Sigmoid colon (tissue), 7 donors: ENCODE measurements around the gene GBGT1. TPM values are rescaled to one million over a fixed set of nuclear protein-coding genes. Genes with fewer than 3 reads are reported as not detected.

Experiments used
- DNase-seq: peaks from one replicate; pipeline ENCODE4 v3.0.0-alpha.2; 2019
- H3K27ac ChIP-seq, 4 donors: fragments of 200-600 bp; sonication (generic); one replicate each; pipeline ENCODE4 v1.5.1; 2016 to 2019; ENCODE audit warnings: mild to moderate bottlenecking in 1 of 4
- H3K27me3 ChIP-seq, 3 donors: fragments of 200-600 bp; sonication (generic); one replicate each; pipeline ENCODE4 v1.5.1; 2019; ENCODE audit warnings: mild to moderate bottlenecking in 1 of 3
- H3K36me3 ChIP-seq, 4 donors: fragments of 200-600 bp; sonication (generic); one replicate each; pipeline ENCODE4 v1.5.1; 2016 to 2019
- H3K4me1 ChIP-seq, 4 donors: fragments of 200-600 bp; sonication (generic); one replicate each; pipeline ENCODE4 v1.5.1; 2017 to 2019
- H3K4me3 ChIP-seq, 4 donors: fragments of 200-600 bp; sonication (generic); one replicate each; pipeline ENCODE4 v1.5.1; 2017 to 2019; ENCODE audit warnings: mild to moderate bottlenecking in 2 of 4, moderate library complexity in 1 of 4
- H3K9me3 ChIP-seq, 4 donors: fragments of 200-600 bp in 3 of 4; sonication (generic) in 3 of 4; one replicate each; pipeline versions ENCODE4 v1.5.1 to v1.6.1; 2013 to 2019
- CTCF ChIP-seq, 4 experiments: fragments of 450-650 bp in 3 of 4; fragments of 200-600 bp in 1 of 4; IDR thresholded peaks; one replicate each; pipeline ENCODE4 v1.5.1; 2016 to 2019; ENCODE audit warnings: antibody characterized with exemption in 4 of 4, mild to moderate bottlenecking in 3 of 4, moderate library complexity in 2 of 4
- EP300 ChIP-seq, 4 donors: sonication (generic); formaldehyde crosslinking; IDR thresholded peaks; one replicate each; pipeline ENCODE4 v1.6.1; 2017; ENCODE audit warnings: antibody characterized with exemption in 4 of 4
- POLR2A ChIP-seq, 2 donors: fragments of 450-650 bp; IDR thresholded peaks; one replicate each; pipeline ENCODE4 v1.6.1; 2016; ENCODE audit warnings: antibody characterized with exemption in 2 of 2, mild to moderate bottlenecking in 2 of 2, moderate library complexity in 2 of 2
- POLR2AphosphoS5 ChIP-seq, 4 donors: sonication (generic); formaldehyde crosslinking; IDR thresholded peaks; one replicate each; pipeline ENCODE4 v1.6.1; 2017; ENCODE audit warnings: antibody characterized with exemption in 4 of 4
- WGBS, 2 donors: extraction: QIAGEN DNeasy Blood & Tissue Kit; methylation state at CpG; one replicate each; pipeline ENCODE4 v1.1.7; 2013; 5-methylcytosine and 5-hydroxymethylcytosine counted together
- intact Hi-C: fragments of 100-400 bp; cut with DNase I; formaldehyde crosslinking; loops from one replicate; pipeline ENCODE4 v1.15.1; 2023
- polyA plus RNA-seq, 3 donors: library from polyadenylated mRNA; stranded (reverse); fragments of 200-250 nt; gene quantifications; one replicate each; pipeline ENCODE4 v1.2.3, GENCODE V29; 2013
- total RNA-seq, 4 donors: library from RNA; depleted of rRNA; stranded (reverse); fragments of >200 nt; gene quantifications; one replicate each; pipeline ENCODE4 v1.1.0, GENCODE V29; 2016
- donor health status: healthy with polysubstance abuse.
- donor health status: Bipolar disorder and iron deficiency.
- donor health status: healthy.

The GBGT1 gene
- total and polyA plus RNA-seq, 7 donors, result 4.2 to 31.1 (median 9.9) TPM

- Histone ChIP-seq H3K9me3 (no peaks in the 10 kb centered on the region), H3K36me3 (no peaks in the 10 kb centered on the region), H3K4me3 (no peak overlapping the region), H3K4me1 (peaks cover 0 to 61% (median 54%) of the 10 kb centered on the region in 4 donors), H3K27ac (peak overlapping the region; percentile 86 to 88 (median 86)), H3K27me3 (no peaks in the 10 kb centered on the region)
- intact Hi-C loops, result no loop called here
- WGBS, 2 donors, result 9 to 34% methylated on average over 21 of the region's 21 CpGs
- DNase-seq, result peak; percentile 96
- TF ChIP-seq CTCF (IDR thresholded peaks at IDR 0.05), result no peak
- peak; percentile 46 to 90 (median 78) for TF ChIP-seq POLR2AphosphoS5 (IDR thresholded peaks at IDR 0.05)
- peak in 1 of 4 donors; percentile 65 for TF ChIP-seq EP300 (IDR thresholded peaks at IDR 0.05)
- peak in 1 of 2 donors; percentile 36 for TF ChIP-seq POLR2A (IDR thresholded peaks at IDR 0.05)
Observed at GRCh38 chr9:133133681-133134387, 29.9 kb downstream of the GBGT1 start.

- Histone ChIP-seq H3K4me1 (peaks cover 0 to 54% (median 49%) of the 10 kb centered on the region in 4 donors), H3K36me3 (no peaks in the 10 kb centered on the region), H3K27me3 (no peaks in the 10 kb centered on the region), H3K4me3 (no peak overlapping the region), H3K27ac (peak overlapping the region; percentile 1 to 88 (median 86)), H3K9me3 (no peaks in the 10 kb centered on the region)
- 84 to 89% methylated on average over 16 of the region's 16 CpGs for WGBS, 2 donors
- TF ChIP-seq POLR2AphosphoS5 (IDR thresholded peaks at IDR 0.05) (no peak), POLR2A (IDR thresholded peaks at IDR 0.05) (no peak), EP300 (IDR thresholded peaks at IDR 0.05) (no peak), CTCF (IDR thresholded peaks at IDR 0.05) (no peak)
- intact Hi-C loops, result no loop called here
- no peak for DNase-seq
Observed at GRCh38 chr9:133132174-133132573, 31.5 kb downstream of the GBGT1 start.

GRCh38 chr9:133131506-133131905 is 32.2 kb downstream of the GBGT1 start:
- Histone ChIP-seq H3K4me3 (no peak overlapping the region), H3K27ac (no peak overlapping the region), H3K36me3 (no peaks in the 10 kb centered on the region), H3K9me3 (no peaks in the 10 kb centered on the region), H3K4me1 (peaks cover 0 to 58% (median 51%) of the 10 kb centered on the region in 4 donors), H3K27me3 (no peaks in the 10 kb centered on the region)
- TF ChIP-seq CTCF (IDR thresholded peaks at IDR 0.05) (no peak), EP300 (IDR thresholded peaks at IDR 0.05) (no peak), POLR2AphosphoS5 (IDR thresholded peaks at IDR 0.05) (no peak), POLR2A (IDR thresholded peaks at IDR 0.05) (no peak)
- 90 to 92% methylated on average over 5 of the region's 5 CpGs for WGBS, 2 donors
- DNase-seq, result no peak
- intact Hi-C loops, result no loop called here

- H3K9me3 ChIP-seq, result no peaks in the 10 kb centered on the region
- H3K27ac ChIP-seq, result peak overlapping the region in 1 of 4 donors; percentile 2
- H3K27me3 ChIP-seq, result no peaks in the 10 kb centered on the region
- 73 to 82% methylated on average over 10 of the region's 10 CpGs for WGBS, 2 donors
- intact Hi-C loops, result no loop called here
- no peaks in the 10 kb centered on the region for H3K36me3 ChIP-seq
- TF ChIP-seq POLR2AphosphoS5 (IDR thresholded peaks at IDR 0.05) (no peak), CTCF (IDR thresholded peaks at IDR 0.05) (no peak), EP300 (IDR thresholded peaks at IDR 0.05) (no peak), POLR2A (IDR thresholded peaks at IDR 0.05) (no peak)
- no peak overlapping the region for H3K4me3 ChIP-seq
- no peak for DNase-seq
- H3K4me1 ChIP-seq, result peaks cover 0 to 58% (median 54%) of the 10 kb centered on the region in 4 donors
Observed at GRCh38 chr9:133130685-133131244, 32.9 kb downstream of the GBGT1 start.
